ENCODE data around the gene IL17C. TPM values are rescaled to one million over a fixed set of nuclear protein-coding genes. Genes with fewer than 3 reads are reported as not detected.

The IL17C gene, protein sequence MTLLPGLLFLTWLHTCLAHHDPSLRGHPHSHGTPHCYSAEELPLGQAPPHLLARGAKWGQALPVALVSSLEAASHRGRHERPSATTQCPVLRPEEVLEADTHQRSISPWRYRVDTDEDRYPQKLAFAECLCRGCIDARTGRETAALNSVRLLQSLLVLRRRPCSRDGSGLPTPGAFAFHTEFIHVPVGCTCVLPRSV
- total RNA-seq: under 1 TPM in 1 of 2 donors, not detected in 1; 0.97 TPM

DNA sequence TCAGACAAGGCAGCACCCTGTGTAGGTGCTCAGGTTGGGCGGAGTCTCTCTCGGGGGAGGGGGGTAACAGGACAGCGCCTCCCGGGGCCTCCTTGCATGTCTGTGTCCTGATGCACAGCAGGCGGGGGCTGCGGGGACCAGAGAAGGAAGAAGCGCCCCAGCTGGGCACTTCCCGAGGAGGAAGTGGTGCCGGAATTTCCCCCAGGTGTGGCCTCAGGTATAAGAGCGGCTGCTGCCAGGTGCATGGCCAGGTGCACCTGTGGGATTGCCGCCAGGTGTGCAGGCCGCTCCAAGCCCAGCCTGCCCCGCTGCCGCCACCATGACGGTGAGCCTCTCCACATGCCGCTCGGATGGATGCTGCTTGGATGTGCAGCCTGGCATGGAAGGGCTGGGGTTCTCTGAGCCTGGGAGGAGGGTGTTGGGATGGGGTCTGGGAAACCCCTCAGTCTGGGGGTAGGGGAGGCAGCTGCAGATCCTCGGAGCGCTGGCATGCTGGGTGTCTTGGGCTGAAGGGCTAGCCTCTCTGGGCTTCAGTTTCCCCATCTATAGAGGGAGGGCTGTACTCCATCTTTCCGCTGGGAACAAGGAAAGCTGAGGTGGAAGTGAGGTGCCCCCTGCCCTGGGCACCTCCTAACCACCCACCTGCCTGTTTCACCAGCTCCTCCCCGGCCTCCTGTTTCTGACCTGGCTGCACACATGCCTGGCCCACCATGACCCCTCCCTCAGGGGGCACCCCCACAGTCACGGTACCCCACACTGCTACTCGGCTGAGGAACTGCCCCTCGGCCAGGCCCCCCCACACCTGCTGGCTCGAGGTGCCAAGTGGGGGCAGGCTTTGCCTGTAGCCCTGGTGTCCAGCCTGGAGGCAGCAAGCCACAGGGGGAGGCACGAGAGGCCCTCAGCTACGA, at the start of gene IL17C:
IL17C (plus strand) TSS at position 250 of the 908 bp plus-strand sequence; CDS start at position 320, 70 bp downstream.
- H3K27me3 ChIP-seq (replicated peaks; ENCODE audit: insufficient read depth): peaks cover 17% of the 10 kb centered on the region
- intact Hi-C loops (cut with DNase I): no loop called here
- no peak within 1 kb of the TSS for H3K27ac ChIP-seq
- TF ChIP-seq POLR2AphosphoS5 (IDR thresholded peaks at IDR 0.05): no peak
- TF ChIP-seq, protein P1, sequence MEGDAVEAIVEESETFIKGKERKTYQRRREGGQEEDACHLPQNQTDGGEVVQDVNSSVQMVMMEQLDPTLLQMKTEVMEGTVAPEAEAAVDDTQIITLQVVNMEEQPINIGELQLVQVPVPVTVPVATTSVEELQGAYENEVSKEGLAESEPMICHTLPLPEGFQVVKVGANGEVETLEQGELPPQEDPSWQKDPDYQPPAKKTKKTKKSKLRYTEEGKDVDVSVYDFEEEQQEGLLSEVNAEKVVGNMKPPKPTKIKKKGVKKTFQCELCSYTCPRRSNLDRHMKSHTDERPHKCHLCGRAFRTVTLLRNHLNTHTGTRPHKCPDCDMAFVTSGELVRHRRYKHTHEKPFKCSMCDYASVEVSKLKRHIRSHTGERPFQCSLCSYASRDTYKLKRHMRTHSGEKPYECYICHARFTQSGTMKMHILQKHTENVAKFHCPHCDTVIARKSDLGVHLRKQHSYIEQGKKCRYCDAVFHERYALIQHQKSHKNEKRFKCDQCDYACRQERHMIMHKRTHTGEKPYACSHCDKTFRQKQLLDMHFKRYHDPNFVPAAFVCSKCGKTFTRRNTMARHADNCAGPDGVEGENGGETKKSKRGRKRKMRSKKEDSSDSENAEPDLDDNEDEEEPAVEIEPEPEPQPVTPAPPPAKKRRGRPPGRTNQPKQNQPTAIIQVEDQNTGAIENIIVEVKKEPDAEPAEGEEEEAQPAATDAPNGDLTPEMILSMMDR (IDR thresholded peaks at IDR 0.05): no peak
- no peak for TF ChIP-seq POLR2A (IDR thresholded peaks at IDR 0.05)
- no peak within 1 kb of the TSS for H3K4me3 ChIP-seq
- H3K9me3 ChIP-seq: no peaks in the 10 kb centered on the region
- WGBS: 38% methylated on average over 27 of the region's 27 CpGs
- no peaks in the 10 kb centered on the region for H3K4me1 ChIP-seq (replicated peaks)
- H3K36me3 ChIP-seq: no peaks in the 10 kb centered on the region
- DNase-seq (ENCODE audit: low spot score): no peak

DNA sequence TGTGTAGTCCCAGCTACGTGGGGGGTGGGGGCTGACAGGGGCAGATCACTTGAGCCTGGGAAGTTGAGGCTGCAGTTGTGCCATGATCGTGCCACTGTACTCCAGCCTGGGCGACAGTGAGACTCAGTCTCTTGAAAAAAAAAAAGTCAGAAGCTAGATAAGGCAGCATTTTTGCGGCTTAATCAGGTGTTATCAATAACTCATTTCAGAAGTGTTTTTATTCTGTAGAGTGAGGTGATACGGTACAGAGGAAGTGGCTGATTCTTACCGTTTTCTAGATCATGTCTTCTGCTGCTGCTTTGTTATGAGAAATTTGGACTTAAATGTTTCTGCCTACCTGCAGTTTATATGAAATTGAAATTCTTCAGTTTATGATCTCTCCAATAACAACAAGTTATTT, 49.6 kb upstream of the IL17C start:
- Histone ChIP-seq H3K27ac (no peak overlapping the region), H3K9me3 (no peaks in the 10 kb centered on the region), H3K36me3 (peaks cover 0 to 10% of the 10 kb centered on the region in 2 donors), H3K4me1 (replicated peaks) (no peaks in the 10 kb centered on the region), H3K4me3 (no peak overlapping the region), H3K27me3 (replicated peaks; ENCODE audit: insufficient read depth) (no peaks in the 10 kb centered on the region)
- 91% methylated on average over 6 of the region's 6 CpGs for WGBS
- intact Hi-C loops (cut with DNase I): no loop called here
- no peak for DNase-seq (ENCODE audit: low spot score)
- TF ChIP-seq, protein P1 (IDR thresholded peaks at IDR 0.05): no peak
- no peak for TF ChIP-seq POLR2AphosphoS5 (IDR thresholded peaks at IDR 0.05)

DNA sequence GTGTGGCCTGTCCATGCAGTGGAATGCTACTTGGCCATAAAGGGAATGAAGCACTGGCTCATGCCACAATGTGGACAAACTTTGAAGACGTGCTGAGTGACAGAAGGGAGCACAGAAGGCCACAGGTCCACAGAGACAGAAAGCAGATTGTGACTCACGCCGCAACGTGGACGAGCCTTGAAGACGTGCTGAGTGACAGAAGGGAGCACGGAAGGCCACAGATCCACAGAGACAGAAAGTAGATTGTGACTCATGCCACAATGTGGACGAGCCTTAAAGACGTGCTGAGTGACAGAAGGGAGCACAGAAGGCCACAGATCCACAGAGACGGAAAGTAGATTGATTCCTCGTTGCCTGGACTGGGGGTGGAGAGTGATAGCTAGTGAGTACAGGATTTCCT, 48.9 kb upstream of the IL17C start:
- Histone ChIP-seq H3K4me3 (no peak overlapping the region), H3K27ac (no peak overlapping the region), H3K9me3 (no peaks in the 10 kb centered on the region), H3K27me3 (replicated peaks; ENCODE audit: insufficient read depth) (no peaks in the 10 kb centered on the region), H3K4me1 (replicated peaks) (no peaks in the 10 kb centered on the region), H3K36me3 (peaks cover 0 to 10% of the 10 kb centered on the region in 2 donors)
- no peak for DNase-seq (ENCODE audit: low spot score)
- intact Hi-C loops (cut with DNase I): no loop called here
- no peak for TF ChIP-seq POLR2A (IDR thresholded peaks at IDR 0.05)
- no peak for TF ChIP-seq POLR2AphosphoS5 (IDR thresholded peaks at IDR 0.05)
- TF ChIP-seq, protein P1 (IDR thresholded peaks at IDR 0.05): no peak
- WGBS: 85% methylated on average over 11 of the region's 11 CpGs

DNA sequence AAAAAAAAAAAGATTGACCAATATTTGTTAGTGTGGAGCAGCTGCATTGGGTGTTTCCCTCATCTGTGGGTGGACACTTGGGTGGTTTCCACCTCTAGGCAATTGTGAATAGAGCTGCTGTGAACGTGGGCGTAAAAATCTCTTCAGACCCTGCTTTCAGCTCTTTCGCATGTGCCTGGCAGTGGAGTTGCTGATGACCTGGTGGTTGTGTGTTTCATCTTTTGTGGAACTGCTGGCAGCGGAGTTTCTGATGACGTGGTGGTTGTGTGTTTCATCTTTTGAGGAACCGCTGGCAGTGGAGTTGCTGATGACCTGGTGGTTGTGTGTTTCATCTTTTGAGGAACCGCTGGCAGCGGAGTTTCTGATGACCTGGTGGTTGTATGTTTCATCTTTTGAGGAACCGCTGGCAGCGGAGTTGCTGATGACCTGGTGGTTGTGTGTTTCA, 46.8 kb upstream of the IL17C start:
- intact Hi-C loops (cut with DNase I): no loop called here
- Histone ChIP-seq H3K9me3 (no peaks in the 10 kb centered on the region), H3K27me3 (replicated peaks; ENCODE audit: insufficient read depth) (no peaks in the 10 kb centered on the region), H3K27ac (no peak overlapping the region), H3K36me3 (peaks cover 0 to 10% of the 10 kb centered on the region in 2 donors), H3K4me3 (no peak overlapping the region), H3K4me1 (replicated peaks) (no peaks in the 10 kb centered on the region)
- TF ChIP-seq POLR2AphosphoS5 (IDR thresholded peaks at IDR 0.05) (no peak), POLR2A (IDR thresholded peaks at IDR 0.05) (no peak)
- TF ChIP-seq, protein P1 (IDR thresholded peaks at IDR 0.05): no peak
- no peak for DNase-seq (ENCODE audit: low spot score)
- 84% methylated on average over 10 of the region's 10 CpGs for WGBS

Measured in prostate gland (tissue), 2 donors.